Measurements from ENCODE around the gene SNU13.

- TF ChIP-seq CTCF (IDR thresholded peaks at IDR 0.05; ENCODE audit: borderline replicate concordance, extremely low read depth, low read length, poor library complexity, severe bottlenecking) (no peak), EZH2 (IDR thresholded peaks at IDR 0.05; ENCODE audit: borderline replicate concordance, low read depth, low read length, severe bottlenecking) (no peak)
Measured at GRCh38 chr22:41659941-41660340, 28.7 kb downstream of the SNU13 start.
